ENCODE measurements around the gene HSD11B1.

Gene HSD11B1

DNA sequence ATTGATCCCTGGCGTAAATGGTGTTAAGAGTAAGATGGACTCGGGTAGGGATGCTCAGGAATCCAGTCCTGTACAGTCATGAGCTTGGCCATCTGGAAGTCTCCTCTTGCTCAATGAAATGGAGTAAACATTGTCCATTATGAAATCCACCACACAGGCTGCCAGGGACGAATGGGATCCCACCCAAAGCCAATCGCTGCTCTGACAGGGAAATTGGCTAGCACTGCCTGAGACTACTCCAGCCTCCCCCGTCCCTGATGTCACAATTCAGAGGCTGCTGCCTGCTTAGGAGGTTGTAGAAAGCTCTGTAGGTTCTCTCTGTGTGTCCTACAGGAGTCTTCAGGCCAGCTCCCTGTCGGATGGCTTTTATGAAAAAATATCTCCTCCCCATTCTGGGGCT is at the start of gene HSD11B1:
Gene HSD11B1, plus strand, starts transcription at position 263 of the 400 bp plus-strand sequence. Its CDS starts 97 bp downstream, at position 360.
- DNase-seq, result no peak

DNA sequence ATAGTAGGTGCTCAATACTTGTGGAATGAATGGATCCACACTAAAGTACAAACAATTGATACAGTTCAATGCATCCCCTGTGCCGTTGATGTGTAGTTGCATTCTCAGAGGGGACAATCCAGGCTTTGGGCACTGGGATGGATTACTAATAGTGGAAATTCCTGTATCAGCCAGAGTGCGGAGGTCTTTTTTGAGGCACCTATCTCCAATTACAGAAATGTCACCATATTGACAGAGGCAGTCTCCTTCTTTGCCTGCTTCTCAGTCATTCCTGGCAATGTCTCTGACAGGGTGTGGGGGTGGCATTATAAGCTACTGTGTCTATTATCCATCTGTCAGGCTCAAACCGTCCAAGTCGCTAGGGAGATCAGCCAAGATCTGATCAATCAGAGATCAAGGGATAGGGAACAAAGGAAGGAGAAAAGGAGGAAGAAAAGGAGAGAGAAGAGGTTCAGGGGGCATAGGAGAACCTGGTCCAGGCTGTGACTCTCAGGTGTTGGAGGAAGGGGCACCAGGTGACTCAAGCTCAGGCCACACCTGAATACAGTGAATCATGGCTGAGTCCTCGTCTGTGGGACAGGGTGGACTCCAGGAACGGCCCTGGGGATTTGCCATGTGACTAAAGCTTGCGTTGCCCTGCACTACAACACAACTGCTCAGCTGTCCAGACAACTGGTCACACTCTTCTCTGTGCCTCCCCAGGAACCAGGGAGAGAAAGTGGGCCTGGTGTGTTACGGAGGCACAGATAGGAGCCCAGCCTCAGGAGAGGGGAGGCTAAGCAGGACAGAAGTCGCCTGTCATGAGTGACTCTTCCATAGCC is 49.0 kb upstream of the HSD11B1 start:
- no peak for DNase-seq

DNA sequence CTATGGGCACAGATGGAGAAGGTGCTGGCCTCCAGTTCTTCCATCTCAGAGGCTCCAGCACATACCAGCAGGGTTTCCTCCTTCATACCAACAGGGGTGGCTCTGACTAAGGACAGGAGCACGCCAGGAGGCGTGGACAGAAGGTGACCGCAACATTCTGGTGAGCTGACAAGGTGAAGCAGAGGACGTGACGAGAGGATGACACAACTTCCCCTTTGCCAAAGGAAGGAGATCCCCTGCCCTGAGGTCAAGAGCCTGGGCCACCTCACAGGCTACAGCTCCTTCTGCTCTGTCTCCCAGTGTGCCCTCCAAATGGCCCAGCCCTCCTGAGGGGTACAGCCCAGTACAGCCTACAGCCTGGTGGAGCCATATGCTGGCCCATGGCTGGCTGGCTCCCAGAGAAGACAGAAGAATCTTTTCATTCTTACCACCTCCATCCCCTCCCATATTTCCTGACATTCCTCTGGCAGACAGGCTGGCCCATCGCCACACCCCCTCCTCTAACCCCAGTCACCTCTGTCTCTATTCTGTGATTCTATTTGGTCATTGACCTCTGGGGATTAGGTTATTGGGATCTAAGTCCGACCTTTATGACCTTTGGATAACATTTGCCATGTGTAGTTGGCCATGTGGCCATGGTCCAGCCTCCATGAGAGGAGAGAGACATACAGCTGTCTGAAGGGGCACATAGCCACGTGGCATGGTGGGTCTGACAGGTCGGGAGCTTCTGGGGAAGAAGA is 47.3 kb upstream of the HSD11B1 start:
- no peak for DNase-seq

DNA sequence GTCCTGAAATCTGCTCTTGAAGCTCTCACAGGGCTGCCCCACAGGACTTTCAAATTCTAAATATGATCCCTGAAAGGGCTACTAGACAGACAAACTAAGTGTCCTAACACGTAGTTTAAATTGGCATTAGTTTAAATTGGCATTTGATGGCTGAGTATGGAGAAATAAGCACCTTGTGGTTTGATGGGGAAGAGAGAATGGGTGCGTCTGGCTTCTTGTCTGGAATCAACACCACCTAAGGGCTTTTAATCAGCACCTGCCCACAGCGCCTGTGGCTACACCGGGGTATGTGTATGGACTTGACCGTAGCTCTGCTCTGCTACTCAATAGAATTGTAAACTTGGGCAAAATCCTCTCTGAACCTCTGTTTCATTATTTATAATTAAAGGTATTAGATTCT is 46.7 kb upstream of the HSD11B1 start:
- no peak for DNase-seq

DNA sequence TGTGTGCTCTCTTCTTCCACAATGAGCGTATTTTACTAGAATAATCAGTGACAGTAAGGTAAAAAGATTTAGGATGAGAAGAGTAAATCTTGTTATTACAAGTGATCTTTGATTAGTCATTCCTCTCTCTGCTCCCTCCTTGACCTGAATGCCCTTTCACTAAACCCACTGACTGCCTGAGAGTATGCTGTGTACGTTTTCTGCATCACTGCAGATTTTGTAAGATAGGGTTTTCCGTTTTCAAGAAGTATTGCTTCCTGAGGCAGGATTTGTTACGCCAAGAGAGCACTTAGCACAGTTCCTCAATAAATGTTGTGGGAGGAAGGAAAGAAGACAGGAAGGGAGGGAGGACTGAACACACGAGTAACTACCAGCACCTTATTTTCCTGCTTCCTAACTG is 44.7 kb upstream of the HSD11B1 start:
- DNase-seq, result no peak

DNA sequence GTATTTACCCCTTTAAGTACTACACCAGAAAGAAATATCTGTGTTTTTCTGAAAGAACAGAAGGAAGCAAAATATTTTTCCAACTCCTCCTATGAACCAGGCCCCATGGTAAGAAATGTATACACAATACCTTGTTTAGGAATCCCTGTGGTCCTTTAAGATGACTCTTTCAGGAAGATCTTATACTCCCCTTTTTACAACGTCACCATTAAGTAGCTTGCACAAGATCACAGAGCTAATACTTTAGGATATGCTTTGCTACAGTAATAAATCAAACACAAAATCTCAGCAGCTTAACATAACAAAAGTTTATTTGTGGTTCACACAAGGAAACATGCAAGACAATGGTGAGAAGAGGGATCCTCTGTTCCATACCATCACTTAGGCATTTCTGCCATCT is 43.6 kb upstream of the HSD11B1 start:
- no peak for DNase-seq

DNA sequence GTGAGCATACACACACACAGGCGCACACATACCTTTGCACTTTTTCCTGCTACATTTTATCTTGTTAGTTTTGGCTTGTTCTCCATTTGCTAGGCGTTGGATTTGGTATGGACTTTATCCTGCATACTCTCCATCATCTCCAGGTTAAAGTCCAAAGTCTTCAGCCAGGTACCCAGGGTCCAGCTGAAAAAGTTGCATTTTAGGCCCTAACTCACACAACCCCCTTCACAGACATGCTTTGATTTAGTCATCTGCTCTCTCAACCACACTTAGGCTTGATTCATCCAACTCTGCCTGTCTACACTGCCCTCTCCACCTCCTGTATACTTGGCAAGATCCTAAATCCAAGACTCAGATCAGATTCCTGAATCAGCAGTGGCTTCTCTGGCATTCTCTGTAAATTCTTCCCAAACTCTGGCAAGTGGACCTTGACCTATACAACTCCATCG is 41.7 kb upstream of the HSD11B1 start:
- no peak for DNase-seq

DNA sequence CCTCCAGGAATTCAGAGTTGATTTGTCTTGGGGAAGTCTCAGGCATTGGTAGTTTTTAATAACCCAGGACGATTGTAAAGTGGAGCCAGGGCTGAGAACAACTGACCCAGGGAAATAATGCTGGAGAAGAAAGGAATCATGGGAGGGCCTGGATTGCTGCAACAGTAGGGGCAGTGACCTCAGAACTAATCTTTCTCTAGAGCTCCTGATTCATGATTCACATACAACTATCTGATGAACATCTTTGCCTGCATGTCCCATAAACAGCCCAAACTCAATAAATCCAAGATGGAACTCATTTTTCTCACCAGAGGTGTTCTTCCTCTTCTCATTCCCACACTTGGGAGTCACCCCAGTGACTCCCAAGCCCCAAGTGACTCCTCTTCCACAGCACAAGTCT is 37.5 kb upstream of the HSD11B1 start:
- DNase-seq, result no peak

DNA sequence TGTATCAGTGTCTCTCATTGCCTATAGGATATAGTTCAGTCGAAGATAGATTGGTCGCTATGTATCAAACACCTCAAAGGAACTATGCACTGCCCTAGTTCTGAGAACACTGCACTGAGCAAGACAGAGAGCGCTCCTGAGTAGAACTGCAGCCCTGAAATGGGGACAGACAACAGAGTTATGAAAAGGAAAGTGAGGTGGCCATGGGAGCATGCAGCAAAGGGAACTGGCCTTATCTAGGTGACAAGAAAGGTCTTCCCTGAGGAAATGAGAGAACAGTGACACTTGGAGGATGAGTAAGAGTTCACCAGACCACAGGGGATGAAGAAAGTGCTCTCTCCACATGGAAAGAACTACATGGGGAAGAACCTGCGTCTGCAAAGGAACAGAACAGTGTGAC is 36.9 kb upstream of the HSD11B1 start:
- DNase-seq, result no peak

DNA sequence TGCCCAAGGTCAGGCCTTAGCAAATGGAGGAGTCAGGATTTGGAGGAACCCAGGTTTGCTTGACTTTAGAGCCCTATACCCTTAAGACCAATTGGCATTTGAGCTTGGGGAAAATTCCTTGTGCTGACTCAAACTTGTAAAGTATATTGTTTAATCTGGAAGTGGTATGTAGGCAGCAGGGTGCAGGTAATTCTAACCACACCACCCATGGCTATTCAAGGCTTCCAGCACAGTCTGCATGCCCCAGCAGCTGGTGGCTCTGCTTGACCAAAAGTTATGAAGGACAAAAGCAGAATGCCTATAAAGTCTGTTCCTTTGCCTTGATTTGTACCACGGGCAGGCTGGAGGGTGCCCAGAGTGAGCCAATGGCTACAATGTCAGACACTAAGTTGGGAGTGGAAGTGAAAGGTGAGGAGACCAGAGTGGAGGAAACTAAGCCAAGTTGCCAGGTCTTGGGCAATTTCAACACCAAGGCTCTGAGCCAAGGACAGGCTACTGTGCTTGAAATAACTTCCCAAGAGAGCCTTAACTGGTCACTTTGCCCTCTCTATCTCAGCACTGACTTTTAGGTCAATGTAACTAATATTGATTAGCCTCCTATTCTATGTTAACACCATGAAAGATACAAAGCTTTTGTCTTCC is 34.1 kb upstream of the HSD11B1 start:
- DNase-seq, result no peak

DNA sequence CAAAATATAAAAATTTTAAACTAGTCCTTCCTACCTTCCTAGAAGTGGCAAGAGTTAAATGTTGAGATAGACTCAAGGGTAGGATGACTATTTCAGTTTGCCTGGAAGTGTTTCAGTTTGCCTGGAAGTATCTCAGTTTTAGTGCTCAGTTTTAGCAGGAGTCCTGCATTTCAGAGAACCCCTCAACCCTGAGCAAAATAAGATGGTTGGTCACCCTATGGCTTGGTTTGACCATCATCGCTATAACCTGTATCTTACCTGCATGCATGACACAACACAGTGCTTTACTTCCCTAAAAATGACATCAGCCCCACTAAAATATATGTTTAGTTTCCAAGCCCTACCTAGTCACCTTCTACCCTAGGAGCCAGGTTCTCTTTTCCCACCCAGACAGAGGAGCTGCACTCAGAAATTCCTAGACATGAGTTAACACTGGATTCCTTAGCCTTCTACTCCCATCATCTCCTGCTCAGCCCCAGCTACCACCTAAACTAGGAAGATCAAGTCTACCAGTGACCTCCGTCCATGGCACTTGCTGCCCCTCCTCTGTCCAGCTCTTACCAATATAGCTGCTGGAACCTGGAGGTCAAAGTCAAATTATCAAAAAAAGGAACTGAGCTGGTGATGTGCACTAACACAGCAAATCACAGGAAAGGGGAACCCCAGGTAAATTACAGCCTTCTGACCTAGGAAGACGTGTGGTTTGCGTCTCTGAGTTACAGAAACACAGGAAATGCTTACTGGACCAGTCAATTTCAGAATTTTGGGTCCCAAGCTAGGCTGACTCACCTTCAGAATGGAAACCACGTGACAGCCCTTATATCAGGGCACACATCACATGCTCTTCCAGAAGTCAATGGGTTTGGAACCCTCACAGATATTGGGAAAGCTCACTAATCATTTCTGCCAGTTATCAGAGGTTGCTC is 31.7 kb upstream of the HSD11B1 start:
- no peak for DNase-seq

DNA sequence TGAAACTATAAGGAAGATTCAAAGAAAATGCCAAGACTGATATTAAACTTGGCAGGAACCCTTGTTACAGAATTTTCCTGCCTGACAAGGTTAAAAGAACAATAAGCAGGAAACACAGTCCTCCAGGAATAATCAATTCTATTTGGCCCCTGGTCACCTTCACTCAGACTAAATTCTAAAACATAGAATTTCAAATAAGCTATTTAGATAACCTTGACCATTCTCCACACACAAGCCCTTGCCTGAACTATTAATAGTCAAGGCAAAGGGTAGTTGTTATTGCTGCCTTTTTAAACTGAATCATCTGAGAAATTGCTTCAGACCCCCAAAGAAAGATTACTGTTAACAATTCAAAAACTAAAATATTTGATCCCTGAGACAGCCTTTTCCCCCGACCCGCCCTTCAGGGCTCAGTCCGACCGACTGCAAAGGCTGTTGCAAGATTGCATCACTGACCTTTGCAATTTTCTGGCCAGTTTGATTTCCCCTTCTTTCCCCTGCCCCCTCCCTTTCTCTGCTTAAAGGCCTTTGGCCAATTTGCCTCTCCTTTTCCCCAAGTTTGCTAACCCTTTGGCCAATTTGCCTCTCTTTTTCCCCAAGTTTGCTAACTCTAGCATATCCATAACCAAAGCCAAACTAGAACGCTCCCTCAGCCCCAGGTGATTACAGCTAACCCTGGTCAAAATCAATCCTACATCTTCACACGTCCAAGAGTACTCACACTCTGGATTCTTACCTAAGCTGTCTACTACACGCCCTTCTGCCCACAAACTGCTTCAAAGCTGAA is 30.8 kb upstream of the HSD11B1 start:
- DNase-seq, result no peak

DNA sequence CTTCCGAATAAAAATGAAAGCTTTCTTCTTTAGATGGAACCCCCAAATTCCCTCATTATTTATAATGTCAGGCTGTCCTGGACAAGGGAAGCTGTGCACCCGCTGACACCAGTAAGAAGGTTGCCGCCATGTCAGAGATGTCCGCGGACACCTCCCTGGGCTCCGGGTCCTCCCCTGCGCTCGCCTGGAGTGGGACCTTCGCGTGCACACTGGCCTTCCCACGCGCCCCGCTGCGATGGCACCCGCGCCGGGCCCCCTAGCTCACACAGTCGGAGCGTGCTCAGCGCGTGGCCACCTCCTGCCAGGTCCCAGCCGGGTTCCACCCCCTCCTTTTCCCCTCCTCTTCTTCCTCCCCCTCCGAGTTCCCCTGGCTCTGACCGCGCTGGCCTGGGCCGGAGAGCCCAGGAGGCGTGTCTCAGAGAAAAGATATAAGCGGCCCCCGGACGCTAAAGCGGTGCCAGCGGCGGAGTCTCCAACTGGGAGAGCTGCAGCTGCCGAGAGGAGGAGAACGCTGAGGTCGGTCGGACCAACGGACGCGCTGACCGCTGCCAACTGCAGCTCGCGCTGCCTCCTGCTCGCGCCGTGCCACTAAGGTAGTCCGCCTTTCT is 29.6 kb upstream of the HSD11B1 start, which contains the start of gene G0S2:
Gene G0S2, plus strand, starts transcription at position 456 of the 608 bp plus-strand sequence. CDS start 273 bp downstream, outside the sequence.
- DNase-seq, result no peak

DNA sequence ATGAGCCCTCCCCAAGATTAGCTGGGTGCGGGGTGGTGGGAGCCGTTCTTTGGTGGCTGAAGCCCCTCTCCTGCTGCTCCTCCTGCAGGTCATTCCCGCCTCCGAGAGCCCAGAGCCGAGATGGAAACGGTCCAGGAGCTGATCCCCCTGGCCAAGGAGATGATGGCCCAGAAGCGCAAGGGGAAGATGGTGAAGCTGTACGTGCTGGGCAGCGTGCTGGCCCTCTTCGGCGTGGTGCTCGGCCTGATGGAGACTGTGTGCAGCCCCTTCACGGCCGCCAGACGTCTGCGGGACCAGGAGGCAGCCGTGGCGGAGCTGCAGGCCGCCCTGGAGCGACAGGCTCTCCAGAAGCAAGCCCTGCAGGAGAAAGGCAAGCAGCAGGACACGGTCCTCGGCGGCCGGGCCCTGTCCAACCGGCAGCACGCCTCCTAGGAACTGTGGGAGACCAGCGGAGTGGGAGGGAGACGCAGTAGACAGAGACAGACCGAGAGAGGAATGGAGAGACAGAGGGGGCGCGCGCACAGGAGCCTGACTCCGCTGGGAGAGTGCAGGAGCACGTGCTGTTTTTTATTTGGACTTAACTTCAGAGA is 29.0 kb upstream of the HSD11B1 start:
- DNase-seq, result no peak

DNA sequence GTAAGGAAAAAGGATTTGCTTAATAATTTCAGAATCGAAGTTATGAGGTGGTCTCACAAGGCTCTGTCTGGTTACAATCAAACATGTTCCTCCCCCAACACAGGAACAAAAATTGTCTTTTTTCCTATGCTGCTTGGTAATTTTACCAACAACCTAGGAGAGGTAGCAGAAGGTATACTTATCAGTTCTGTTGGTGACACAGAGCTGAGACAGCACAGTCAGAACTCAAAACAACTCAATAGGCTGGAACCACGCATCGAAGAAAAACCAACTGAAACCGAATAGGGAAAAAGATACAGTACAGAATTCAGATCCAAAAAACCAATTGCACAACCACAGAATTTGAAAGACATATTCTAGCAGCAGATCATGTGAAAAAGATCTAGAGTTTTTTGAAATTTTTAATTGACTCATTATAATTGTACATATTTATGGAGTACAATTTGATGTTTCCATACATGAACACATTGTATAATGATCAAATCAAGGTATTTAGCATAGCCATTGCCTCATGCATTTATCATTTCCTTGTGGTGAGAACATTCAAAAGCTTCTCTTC is 25.6 kb upstream of the HSD11B1 start:
- DNase-seq, result no peak

DNA sequence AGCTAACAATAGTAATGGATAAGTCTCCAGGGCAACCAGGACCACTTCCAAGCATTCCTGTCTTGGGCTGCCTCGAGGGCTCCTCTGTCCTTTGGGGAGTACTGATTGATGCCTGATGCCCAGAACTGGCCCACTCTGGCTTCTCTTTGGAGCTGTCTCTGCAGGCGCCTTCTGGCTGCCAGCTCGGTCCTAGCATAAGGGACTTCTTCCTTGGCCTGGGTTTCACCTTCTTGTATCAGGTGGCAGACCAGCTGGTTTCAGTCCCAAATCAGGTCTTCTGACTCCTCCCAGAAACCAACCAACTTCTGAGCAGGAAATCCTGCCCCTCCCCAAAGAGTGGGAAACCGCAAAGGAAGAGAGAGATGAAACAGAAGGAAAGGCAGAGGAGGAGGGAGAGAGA is 18.8 kb upstream of the HSD11B1 start:
- DNase-seq, result no peak

DNA sequence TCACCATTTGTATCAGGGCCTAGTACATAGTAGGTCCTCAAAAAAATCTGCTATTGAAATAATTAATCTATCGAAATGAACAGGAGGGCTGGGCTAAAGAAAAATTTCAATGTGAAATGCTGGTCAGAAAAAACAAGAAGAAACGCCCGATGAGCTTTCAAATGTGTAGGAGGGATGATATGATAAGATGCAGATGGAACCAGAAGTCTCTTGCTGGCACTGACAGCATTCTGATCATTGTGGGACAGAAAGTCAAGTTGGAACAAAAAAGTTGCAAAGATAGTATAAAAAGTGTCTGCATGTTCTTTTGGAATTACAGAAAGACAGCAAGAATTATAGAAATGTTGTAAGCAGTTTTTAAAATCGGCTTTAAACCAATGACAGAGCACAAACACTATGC is 18.3 kb upstream of the HSD11B1 start:
- no peak for DNase-seq

DNA sequence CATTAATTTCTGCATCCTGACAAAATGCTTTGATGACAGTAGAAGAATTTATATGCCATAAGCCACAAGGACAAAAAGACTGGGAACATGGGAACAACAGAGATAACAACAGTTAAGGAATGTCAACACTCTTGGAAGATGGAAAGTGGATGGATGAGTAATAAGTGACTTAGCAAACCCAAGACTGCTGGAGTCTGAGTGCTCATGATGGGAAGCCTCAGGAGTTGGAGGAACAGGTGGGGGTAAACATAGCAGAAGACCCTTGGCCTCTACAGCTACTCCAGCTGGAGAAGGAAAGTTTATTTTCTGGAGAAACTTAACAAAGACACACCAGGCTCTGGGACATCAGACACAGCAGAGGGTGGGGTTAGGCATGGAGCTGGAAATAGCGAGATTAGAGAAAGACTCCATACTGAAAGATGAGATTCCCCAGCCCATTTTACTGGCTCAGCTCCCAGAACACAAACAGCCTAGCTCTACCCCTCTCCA is 15.9 kb upstream of the HSD11B1 start:
- DNase-seq, result no peak

DNA sequence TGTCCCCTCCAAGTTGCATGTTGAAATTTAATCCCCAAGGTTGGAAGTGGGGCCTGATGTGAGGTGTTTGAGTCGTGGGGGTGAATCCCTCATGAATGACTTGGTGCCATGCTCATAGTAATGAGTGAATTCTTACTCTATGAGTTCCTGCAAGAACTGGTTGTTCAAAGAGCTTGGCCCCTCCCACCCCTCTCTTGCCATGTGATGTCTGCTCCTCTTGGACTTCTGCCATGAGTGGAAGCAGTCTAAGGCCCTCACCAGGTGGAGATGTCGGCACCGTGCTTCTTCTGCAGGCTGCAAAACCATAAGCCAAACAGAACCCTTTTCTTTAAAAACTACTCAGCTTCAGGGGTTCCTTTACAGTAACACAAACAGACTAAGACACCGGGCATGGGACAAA is 15.2 kb upstream of the HSD11B1 start:
- no peak for DNase-seq

DNA sequence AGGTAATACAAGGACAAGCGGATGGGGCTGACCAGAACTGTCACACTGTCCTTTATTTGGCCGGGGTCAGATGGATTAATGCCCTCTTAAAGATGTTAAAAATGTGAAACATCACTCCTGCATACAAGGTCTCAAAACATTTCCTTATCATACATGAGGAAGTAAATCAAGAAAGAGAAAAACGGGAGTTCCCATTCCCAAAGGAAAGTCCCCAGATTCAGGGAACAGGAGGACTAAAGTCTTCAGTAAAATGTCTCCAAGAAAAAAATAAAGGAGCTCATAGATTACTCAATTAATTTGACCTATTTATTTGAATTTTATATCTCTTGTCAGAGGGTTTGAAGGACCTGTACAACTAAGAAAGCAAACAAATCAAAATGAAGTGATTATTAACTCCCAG is 13.4 kb upstream of the HSD11B1 start:
- DNase-seq, result no peak

Data from NCI-H187 (cell line).